Transverse colon (tissue), 4 donors: ENCODE results near the gene ARHGAP12. TPM values are rescaled to one million over a fixed set of nuclear protein-coding genes. Genes with fewer than 3 reads are reported as not detected.

ENCODE experiments used
- DNase-seq: peaks from one replicate; pipeline ENCODE4 v3.0.0-alpha.2; 2019
- H3K27ac ChIP-seq, 4 donors: fragments of 200-600 bp; sonication (generic); 2 replicates each; pipeline ENCODE4 v1.5.1; 2016 to 2018; ENCODE audit warnings: inconsistent platforms in 4 of 4
- H3K27me3 ChIP-seq: fragments of 200-600 bp; sonication (generic); 2 replicates; pipeline ENCODE4 v1.5.1; 2017; ENCODE audit warnings: inconsistent platforms
- H3K36me3 ChIP-seq, 4 donors: fragments of 200-600 bp; sonication (generic); 2 replicates each; pipeline ENCODE4 v1.5.1; 2017 to 2019; ENCODE audit warnings: inconsistent platforms in 4 of 4
- H3K4me1 ChIP-seq, 4 donors: fragments of 200-600 bp; sonication (generic); 2 replicates each; pipeline ENCODE4 v1.5.1; 2017 to 2020; ENCODE audit warnings: inconsistent platforms in 4 of 4
- H3K4me3 ChIP-seq, 4 donors: fragments of 200-600 bp; sonication (generic); 1 replicate in 1 of 4; 2 replicates in 3 of 4; pipeline versions ENCODE4 v1.5.1 to v1.6.1; 2017 to 2019; ENCODE audit warnings: inconsistent platforms in 4 of 4
- H3K9me3 ChIP-seq, 2 donors: fragments of 200-600 bp; sonication (generic); 2 replicates each; pipeline ENCODE4 v1.5.1; 2017 to 2019; ENCODE audit warnings: inconsistent platforms in 2 of 2
- CTCF ChIP-seq, 5 experiments: fragments of 200-600 bp in 3 of 5; fragments of 450-650 bp in 2 of 5; sonication (generic) in 3 of 5; IDR thresholded peaks; 1 replicate in 2 of 5; 2 replicates in 3 of 5; pipeline ENCODE4 v1.5.1; 2016 to 2017; ENCODE audit warnings: antibody characterized with exemption in 5 of 5, inconsistent platforms in 3 of 5, mild to moderate bottlenecking in 2 of 5, moderate library complexity in 1 of 5
- EP300 ChIP-seq: sonication (generic); formaldehyde crosslinking; IDR thresholded peaks from one replicate; pipeline ENCODE4 v1.6.1; 2017; ENCODE audit warnings: antibody characterized with exemption, low read depth
- POLR2A ChIP-seq: fragments of 450-650 bp; IDR thresholded peaks from one replicate; pipeline ENCODE4 v1.6.1; 2016; ENCODE audit warnings: antibody characterized with exemption, mild to moderate bottlenecking, moderate library complexity
- POLR2AphosphoS5 ChIP-seq, 3 donors: sonication (generic); formaldehyde crosslinking; IDR thresholded peaks; one replicate each; pipeline ENCODE4 v1.6.1; 2016; ENCODE audit warnings: antibody characterized with exemption in 3 of 3
- WGBS, 2 donors: methylation state at CpG; one replicate each; pipeline ENCODE4 v1.1.5; 2018; ENCODE audit warnings: low coverage in 1 of 2; 5-methylcytosine and 5-hydroxymethylcytosine counted together
- in situ Hi-C, 4 donors: fragments of 200-750 bp; cut with MboI; loops; one replicate each; pipeline versions ENCODE4 v1.15.0 to v1.15.1; 2017; ENCODE audit warnings: low sequenced_read_pairs in 3 of 4, low pct_ligation_motif_present in 1 of 4, low pct_unique_long_range_greater_than_20kb in 1 of 4
- intact Hi-C: fragments of 100-400 bp; cut with DNase I; formaldehyde crosslinking; loops from one replicate; pipeline ENCODE4 v1.15.1; 2023; ENCODE audit warnings: low total_unique reads
- total RNA-seq, 4 donors: library from RNA; depleted of rRNA; stranded (reverse); fragments of >200 nt; gene quantifications; one replicate each; pipeline ENCODE4 v1.1.0, GENCODE V29; 2016

Gene ARHGAP12
- total RNA-seq, 4 donors from 2014 or later = 19.9 to 60.5 (median 46.1) TPM

GRCh38 chr10:31822150-31822549 is 106.5 kb downstream of the ARHGAP12 start:
- in situ Hi-C loops = loop anchor here in 2 of 4 donors (25.0 kb wide), 2 partner anchors 1035 to 1085 kb away; no protein-coding TSS in a partner anchor

GRCh38 chr10:31820778-31821369 is 107.8 kb downstream of the ARHGAP12 start:
- 57 to 58% methylated on average over 3 of the region's 3 CpGs for WGBS, 2 donors
- in situ Hi-C loops = loop anchor here in 2 of 4 donors (25.0 kb wide), 2 partner anchors 1034 to 1084 kb away; no protein-coding TSS in a partner anchor
- Histone ChIP-seq H3K9me3 (no peaks in the 10 kb centered on the region), H3K4me1 (peaks cover 0 to 17% (median 8%) of the 10 kb centered on the region in 4 donors), H3K27me3 (no peaks in the 10 kb centered on the region), H3K4me3 (no peak overlapping the region), H3K36me3 (peaks cover 0 to 6% (median 0%) of the 10 kb centered on the region in 4 donors), H3K27ac (no peak overlapping the region)
- DNase-seq = no peak
- TF ChIP-seq POLR2AphosphoS5 (IDR thresholded peaks at IDR 0.05) = no peak
- no peak for TF ChIP-seq POLR2A
- no peak for TF ChIP-seq CTCF (IDR thresholded peaks at IDR 0.05)
- TF ChIP-seq EP300 = no peak
- intact Hi-C loops = no loop called here

More at GRCh38 chr10:31822150-31822549, 106.5 kb downstream of the ARHGAP12 start:
- intact Hi-C loops = no loop called here
- Histone ChIP-seq H3K4me1 (peaks cover 0 to 17% (median 8%) of the 10 kb centered on the region in 4 donors), H3K27ac (no peak overlapping the region), H3K9me3 (no peaks in the 10 kb centered on the region), H3K36me3 (peaks cover 0 to 6% (median 0%) of the 10 kb centered on the region in 4 donors), H3K4me3 (no peak overlapping the region), H3K27me3 (no peaks in the 10 kb centered on the region)
- WGBS, 2 donors = 80 to 83% methylated on average over 4 of the region's 4 CpGs
- DNase-seq = no peak
- no peak for TF ChIP-seq EP300

GRCh38 chr10:31820096-31820495 is 108.5 kb downstream of the ARHGAP12 start:
- peaks cover 0 to 6% (median 3%) of the 10 kb centered on the region in 4 donors for H3K36me3 ChIP-seq
- H3K9me3 ChIP-seq = no peaks in the 10 kb centered on the region
- H3K4me3 ChIP-seq = no peak overlapping the region
- intact Hi-C loops = no loop called here
- TF ChIP-seq POLR2A (no peak), CTCF (IDR thresholded peaks at IDR 0.05) (no peak), POLR2AphosphoS5 (IDR thresholded peaks at IDR 0.05) (no peak), EP300 (no peak)
- H3K4me1 ChIP-seq = peaks cover 0 to 17% (median 8%) of the 10 kb centered on the region in 4 donors
- no peaks in the 10 kb centered on the region for H3K27me3 ChIP-seq
- no peak overlapping the region for H3K27ac ChIP-seq
- in situ Hi-C loops = loop anchor here in 2 of 4 donors (25.0 kb wide), 2 partner anchors 1033 to 1083 kb away; no protein-coding TSS in a partner anchor
- no peak for DNase-seq

- H3K9me3 ChIP-seq = no peaks in the 10 kb centered on the region
- no peak for DNase-seq
- no peak overlapping the region for H3K4me3 ChIP-seq
- WGBS, 2 donors = 66 to 76% methylated on average over 2 to 3 of the region's 3 CpGs
- in situ Hi-C loops (loop anchor here in 2 of 4 donors (25.0 kb wide), 2 partner anchors 1032 to 1082 kb away; no protein-coding TSS in a partner anchor), intact Hi-C loops (no loop called here)
- peaks cover 0 to 17% (median 8%) of the 10 kb centered on the region in 4 donors for H3K4me1 ChIP-seq
- no peak overlapping the region for H3K27ac ChIP-seq
- no peaks in the 10 kb centered on the region for H3K27me3 ChIP-seq
- peaks cover 0 to 7% (median 3%) of the 10 kb centered on the region in 4 donors for H3K36me3 ChIP-seq
- TF ChIP-seq POLR2AphosphoS5 (IDR thresholded peaks at IDR 0.05) (no peak), EP300 (no peak), CTCF (IDR thresholded peaks at IDR 0.05) (no peak), POLR2A (no peak)
These were observed 109.2 kb downstream of the ARHGAP12 start for GRCh38 chr10:31819391-31819820.
